ENCODE results near the gene MED19.
"Not testable (repeated sequence)": the region's sequence is repeated elsewhere in the genome, so short reads cannot be mapped to it uniquely, and the experiment has no call there.

MED19 gene

GRCh38 chr11:57703341-57703740 is 8.7 kb downstream of the MED19 start:
- DNase-seq (ENCODE audit: low read depth) = no peak
- Histone ChIP-seq H3K9ac (ENCODE audit: low read length) (no peak overlapping the region), H3K4me3 (ENCODE audit: low read length) (no peak overlapping the region), H3K36me3 (ENCODE audit: control insufficient read depth, insufficient read depth, low read length, severe bottlenecking) (peaks cover 61% of the 10 kb centered on the region), H3K4me1 (ENCODE audit: control insufficient read depth, insufficient read depth, low read length) (peaks cover 16% of the 10 kb centered on the region), H3K9me3 (ENCODE audit: control insufficient read depth, low read length) (no peaks in the 10 kb centered on the region), H3K27me3 (replicated peaks; ENCODE audit: control insufficient read depth, insufficient read depth, low read length) (no peaks in the 10 kb centered on the region)

GRCh38 chr11:57700425-57700824 is 11.6 kb downstream of the MED19 start:
- no peak overlapping the region for H3K9ac ChIP-seq (ENCODE audit: low read length)
- H3K27me3 ChIP-seq (replicated peaks; ENCODE audit: control insufficient read depth, insufficient read depth, low read length) = no peaks in the 10 kb centered on the region
- H3K36me3 ChIP-seq (ENCODE audit: control insufficient read depth, insufficient read depth, low read length, severe bottlenecking) = peaks cover 83% of the 10 kb centered on the region
- H3K4me3 ChIP-seq (ENCODE audit: low read length) = no peak overlapping the region
- H3K4me1 ChIP-seq (ENCODE audit: control insufficient read depth, insufficient read depth, low read length) = peaks cover 16% of the 10 kb centered on the region
- no peak for DNase-seq (ENCODE audit: low read depth)
- H3K9me3 ChIP-seq (ENCODE audit: control insufficient read depth, low read length) = no peaks in the 10 kb centered on the region

DNA sequence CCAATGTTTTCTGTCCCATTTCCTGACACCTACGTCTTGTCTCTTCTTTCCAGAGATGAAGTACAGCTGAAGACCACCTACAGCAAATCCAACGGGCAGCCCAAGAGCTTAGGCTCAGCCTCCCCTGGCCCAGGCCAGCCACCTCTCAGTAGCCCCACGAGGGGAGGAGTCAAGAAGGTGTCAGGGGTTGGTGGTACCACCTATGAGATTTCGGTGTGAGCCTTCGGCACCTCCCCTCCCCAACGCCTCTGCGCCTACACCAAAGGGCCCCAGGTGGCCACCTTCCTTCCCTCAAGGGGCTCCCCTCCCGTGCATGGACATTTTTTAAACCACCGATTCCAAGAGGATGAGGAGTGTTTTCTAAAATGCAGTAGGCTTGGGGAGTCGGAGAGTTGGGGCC is 12.2 kb downstream of the MED19 start:
- no peaks in the 10 kb centered on the region for H3K27me3 ChIP-seq (replicated peaks; ENCODE audit: control insufficient read depth, insufficient read depth, low read length)
- DNase-seq (ENCODE audit: low read depth) = no peak
- peaks cover 16% of the 10 kb centered on the region for H3K4me1 ChIP-seq (ENCODE audit: control insufficient read depth, insufficient read depth, low read length)
- no peak overlapping the region for H3K9ac ChIP-seq (ENCODE audit: low read length)
- H3K9me3 ChIP-seq (ENCODE audit: control insufficient read depth, low read length) = no peaks in the 10 kb centered on the region
- H3K4me3 ChIP-seq (ENCODE audit: low read length) = no peak overlapping the region
- H3K36me3 ChIP-seq (ENCODE audit: control insufficient read depth, insufficient read depth, low read length, severe bottlenecking) = peaks cover 86% of the 10 kb centered on the region

DNA sequence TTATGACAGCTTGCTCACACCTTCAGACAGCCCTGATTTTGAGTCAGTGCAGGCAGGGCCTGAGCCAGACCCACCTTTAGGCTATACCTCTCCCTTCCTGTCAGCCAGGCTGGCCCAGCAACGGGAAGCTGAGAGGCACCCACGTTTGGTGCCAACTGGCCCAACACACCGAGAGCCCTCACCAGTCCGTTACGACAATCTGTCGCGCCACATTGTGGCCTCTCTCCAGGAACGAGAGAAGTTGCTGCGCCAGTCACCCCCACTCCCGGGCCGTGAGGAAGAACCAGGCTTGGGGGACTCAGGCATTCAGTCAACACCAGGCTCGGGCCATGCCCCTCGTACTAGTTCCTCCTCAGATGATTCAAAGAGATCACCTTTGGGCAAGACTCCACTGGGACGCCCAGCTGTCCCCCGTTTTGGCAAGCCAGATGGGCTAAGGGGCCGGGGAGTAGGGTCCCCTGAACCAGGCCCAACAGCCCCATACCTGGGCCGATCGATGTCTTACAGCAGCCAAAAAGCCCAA is 13.1 kb downstream of the MED19 start:
- Histone ChIP-seq H3K4me3 (ENCODE audit: low read length) (no peak overlapping the region), H3K36me3 (ENCODE audit: control insufficient read depth, insufficient read depth, low read length, severe bottlenecking) (peaks cover 86% of the 10 kb centered on the region)

GRCh38 chr11:57690474-57690873 is 21.5 kb downstream of the MED19 start:
- H3K36me3 ChIP-seq (ENCODE audit: control insufficient read depth, insufficient read depth, low read length, severe bottlenecking) = peaks cover 85% of the 10 kb centered on the region
- H3K4me1 ChIP-seq (ENCODE audit: control insufficient read depth, insufficient read depth, low read length); H3K4me3 ChIP-seq (ENCODE audit: low read length); H3K9ac ChIP-seq (ENCODE audit: low read length); H3K9me3 ChIP-seq (ENCODE audit: control insufficient read depth, low read length); DNase-seq (ENCODE audit: low read depth); H3K27me3 ChIP-seq (replicated peaks; ENCODE audit: control insufficient read depth, insufficient read depth, low read length): not testable (repeated sequence)

More for the DNA sequence above, 13.1 kb downstream of the MED19 start:
- no peak for DNase-seq (ENCODE audit: low read depth)
- Histone ChIP-seq H3K4me1 (ENCODE audit: control insufficient read depth, insufficient read depth, low read length) (peaks cover 12% of the 10 kb centered on the region), H3K9me3 (ENCODE audit: control insufficient read depth, low read length) (no peaks in the 10 kb centered on the region), H3K9ac (ENCODE audit: low read length) (no peak overlapping the region), H3K27me3 (replicated peaks; ENCODE audit: control insufficient read depth, insufficient read depth, low read length) (no peaks in the 10 kb centered on the region)

DNA sequence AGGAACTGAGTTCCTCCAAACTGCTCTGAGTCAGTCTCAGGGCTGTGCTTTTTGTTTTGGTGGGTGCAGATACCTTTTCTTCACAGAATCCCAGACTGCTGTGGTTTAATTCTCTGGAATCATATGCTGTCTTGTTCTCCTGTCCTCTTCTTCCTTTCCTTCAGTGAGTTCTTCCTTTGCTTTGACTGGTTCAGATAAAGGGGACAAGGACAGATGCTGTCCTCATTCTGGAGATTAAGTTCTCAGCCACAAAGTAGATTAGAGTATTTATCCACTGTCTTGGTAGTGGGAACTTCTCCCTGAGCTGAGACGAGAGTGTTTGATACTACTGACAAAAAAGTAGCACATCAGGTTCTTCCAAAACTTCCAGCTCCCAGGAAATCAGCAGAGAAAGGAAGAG is 30.8 kb downstream of the MED19 start:
- no peaks in the 10 kb centered on the region for H3K9me3 ChIP-seq (ENCODE audit: control insufficient read depth, low read length)
- no peak for DNase-seq (ENCODE audit: low read depth)
- no peak overlapping the region for H3K9ac ChIP-seq (ENCODE audit: low read length)
- no peaks in the 10 kb centered on the region for H3K27me3 ChIP-seq (replicated peaks; ENCODE audit: control insufficient read depth, insufficient read depth, low read length)
- H3K4me1 ChIP-seq (ENCODE audit: control insufficient read depth, insufficient read depth, low read length) = peaks cover 23% of the 10 kb centered on the region
- peaks cover 48% of the 10 kb centered on the region for H3K36me3 ChIP-seq (ENCODE audit: control insufficient read depth, insufficient read depth, low read length, severe bottlenecking)
- no peak overlapping the region for H3K4me3 ChIP-seq (ENCODE audit: low read length)

DNA sequence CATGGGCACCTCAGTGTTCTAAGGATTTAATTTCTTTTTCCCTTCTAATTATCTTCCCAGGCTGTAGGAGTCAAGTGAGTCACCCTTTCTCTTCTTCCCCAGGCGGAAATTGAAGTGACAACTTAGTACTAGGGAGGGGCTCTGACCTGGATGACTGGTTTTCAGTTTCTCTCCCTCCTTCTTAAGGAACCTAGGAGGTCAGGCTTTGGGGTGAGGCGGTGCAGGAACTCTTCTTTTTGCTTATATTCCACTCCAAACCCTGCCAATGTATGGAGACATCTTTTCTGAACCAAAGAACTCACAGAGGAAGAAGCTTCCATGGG is 31.5 kb downstream of the MED19 start:
- Histone ChIP-seq H3K9me3 (ENCODE audit: control insufficient read depth, low read length) (no peaks in the 10 kb centered on the region), H3K9ac (ENCODE audit: low read length) (peak overlapping the region; percentile 32), H3K36me3 (ENCODE audit: control insufficient read depth, insufficient read depth, low read length, severe bottlenecking) (peaks cover 46% of the 10 kb centered on the region), H3K4me3 (ENCODE audit: low read length) (peak overlapping the region; percentile 40), H3K4me1 (ENCODE audit: control insufficient read depth, insufficient read depth, low read length) (peaks cover 23% of the 10 kb centered on the region), H3K27me3 (replicated peaks; ENCODE audit: control insufficient read depth, insufficient read depth, low read length) (no peaks in the 10 kb centered on the region)
- DNase-seq (ENCODE audit: low read depth) = peak; percentile 15

GRCh38 chr11:57679396-57679795 is 32.6 kb downstream of the MED19 start:
- peak overlapping the region; percentile 2 for H3K9ac ChIP-seq (ENCODE audit: low read length)
- peaks cover 23% of the 10 kb centered on the region for H3K4me1 ChIP-seq (ENCODE audit: control insufficient read depth, insufficient read depth, low read length)
- H3K4me3 ChIP-seq (ENCODE audit: low read length) = peak overlapping the region; percentile 40
- H3K9me3 ChIP-seq (ENCODE audit: control insufficient read depth, low read length) = no peaks in the 10 kb centered on the region
- no peak for DNase-seq (ENCODE audit: low read depth)
- no peaks in the 10 kb centered on the region for H3K27me3 ChIP-seq (replicated peaks; ENCODE audit: control insufficient read depth, insufficient read depth, low read length)
- H3K36me3 ChIP-seq (ENCODE audit: control insufficient read depth, insufficient read depth, low read length, severe bottlenecking) = peaks cover 48% of the 10 kb centered on the region

- H3K4me3 ChIP-seq (ENCODE audit: low read length) = no peak overlapping the region
- H3K9ac ChIP-seq (ENCODE audit: low read length) = no peak overlapping the region
- no peak for DNase-seq (ENCODE audit: low read depth)
- peaks cover 47% of the 10 kb centered on the region for H3K36me3 ChIP-seq (ENCODE audit: control insufficient read depth, insufficient read depth, low read length, severe bottlenecking)
- H3K27me3 ChIP-seq (replicated peaks; ENCODE audit: control insufficient read depth, insufficient read depth, low read length) = no peaks in the 10 kb centered on the region
- H3K4me1 ChIP-seq (ENCODE audit: control insufficient read depth, insufficient read depth, low read length) = peaks cover 12% of the 10 kb centered on the region
- no peaks in the 10 kb centered on the region for H3K9me3 ChIP-seq (ENCODE audit: control insufficient read depth, low read length)
Measured at GRCh38 chr11:57675176-57675941, 36.7 kb downstream of the MED19 start.

GRCh38 chr11:57674251-57674650 is 37.8 kb downstream of the MED19 start:
- Histone ChIP-seq H3K36me3 (ENCODE audit: control insufficient read depth, insufficient read depth, low read length, severe bottlenecking) (peaks cover 47% of the 10 kb centered on the region), H3K4me3 (ENCODE audit: low read length) (no peak overlapping the region), H3K9ac (ENCODE audit: low read length) (no peak overlapping the region), H3K27me3 (replicated peaks; ENCODE audit: control insufficient read depth, insufficient read depth, low read length) (no peaks in the 10 kb centered on the region), H3K4me1 (ENCODE audit: control insufficient read depth, insufficient read depth, low read length) (peaks cover 7% of the 10 kb centered on the region), H3K9me3 (ENCODE audit: control insufficient read depth, low read length) (no peaks in the 10 kb centered on the region)
- no peak for DNase-seq (ENCODE audit: low read depth)

- peaks cover 19% of the 10 kb centered on the region for H3K4me1 ChIP-seq (ENCODE audit: control insufficient read depth, insufficient read depth, low read length)
- H3K9me3 ChIP-seq (ENCODE audit: control insufficient read depth, low read length) = no peaks in the 10 kb centered on the region
- H3K36me3 ChIP-seq (ENCODE audit: control insufficient read depth, insufficient read depth, low read length, severe bottlenecking) = peaks cover 14% of the 10 kb centered on the region
- peak overlapping the region; percentile 97 for H3K4me3 ChIP-seq (ENCODE audit: low read length)
- no peaks in the 10 kb centered on the region for H3K27me3 ChIP-seq (replicated peaks; ENCODE audit: control insufficient read depth, insufficient read depth, low read length)
- DNase-seq (ENCODE audit: low read depth) = no peak
- peak overlapping the region; percentile 95 for H3K9ac ChIP-seq (ENCODE audit: low read length)
Measured at GRCh38 chr11:57668434-57668782, 43.6 kb downstream of the MED19 start.
